HL-60/S4 treated with phorbol 12-myristate 13-acetate at 8.2 ng/mL for 4 days and 3 days (cell line): ENCODE measurements around the gene LMO2.
"Not testable (repeated sequence)": the region's sequence is repeated elsewhere in the genome, so short reads cannot be mapped to it uniquely, and the experiment has no call there.

Source experiments
- in situ Hi-C: fragments of 300-500 bp; cut with MboI; formaldehyde crosslinking; loops from 2 replicates; pipeline ENCODE4 v1.15.0; 2022; ENCODE audit warnings: low sequenced_read_pairs

Gene LMO2

GRCh38 chr11:33863418-33864172 is 28.3 kb downstream of the LMO2 start:
- in situ Hi-C loops, result no loop called here

- in situ Hi-C loops, result no loop called here
These were observed 29.8 kb downstream of the LMO2 start for GRCh38 chr11:33861941-33862589.

- in situ Hi-C loops, result no loop called here
These were observed 30.5 kb downstream of the LMO2 start for GRCh38 chr11:33861386-33861785.

GRCh38 chr11:33860926-33861325 is 30.9 kb downstream of the LMO2 start:
- in situ Hi-C loops, result no loop called here

GRCh38 chr11:33859306-33859705 is 32.6 kb downstream of the LMO2 start:
- in situ Hi-C loops, result loop anchor here (5.0 kb wide), 1 partner anchor 108 kb away; no protein-coding TSS in a partner anchor

- in situ Hi-C loops, result loop anchor here (5.0 kb wide), 1 partner anchor 109 kb away; no protein-coding TSS in a partner anchor
These were observed 33.9 kb downstream of the LMO2 start for GRCh38 chr11:33857933-33858371.

GRCh38 chr11:33855500-33855899 is 36.4 kb downstream of the LMO2 start:
- in situ Hi-C loops, result loop anchor here (5.0 kb wide), 1 partner anchor 112 kb away; no protein-coding TSS in a partner anchor

GRCh38 chr11:33848717-33849390 is 43.0 kb downstream of the LMO2 start:
- in situ Hi-C loops, result no loop called here

GRCh38 chr11:33847251-33847650 is 44.6 kb downstream of the LMO2 start:
- in situ Hi-C loops, result no loop called here

- in situ Hi-C loops, result no loop called here
These were observed 47.6 kb downstream of the LMO2 start for GRCh38 chr11:33844236-33844635.

- in situ Hi-C loops, result no loop called here
These were observed 48.9 kb downstream of the LMO2 start for GRCh38 chr11:33843018-33843417.

GRCh38 chr11:33842236-33842915 is 49.5 kb downstream of the LMO2 start:
- in situ Hi-C loops, result no loop called here

- in situ Hi-C loops, result not testable (repeated sequence)
These were observed 53.6 kb downstream of the LMO2 start for GRCh38 chr11:33838234-33838633.

- in situ Hi-C loops, result not testable (repeated sequence)
These were observed 54.5 kb downstream of the LMO2 start for GRCh38 chr11:33837334-33837733.

GRCh38 chr11:33835143-33835878 is 56.6 kb downstream of the LMO2 start:
- in situ Hi-C loops, result no loop called here

GRCh38 chr11:33832676-33833075 is 59.2 kb downstream of the LMO2 start:
- in situ Hi-C loops, result no loop called here

GRCh38 chr11:33830903-33831648 is 60.8 kb downstream of the LMO2 start:
- in situ Hi-C loops, result no loop called here

GRCh38 chr11:33829430-33830141 is 62.3 kb downstream of the LMO2 start:
- in situ Hi-C loops, result no loop called here
